HepG2 (cell line): ENCODE measurements around the gene ZCCHC3.

ENCODE experiments used
- ATF7 ChIP-seq, 2 experiments: fragments of 450-650 bp in 1 of 2; sonication (generic) in 1 of 2; formaldehyde crosslinking in 1 of 2; IDR thresholded peaks; 2 replicates each; pipeline versions ENCODE4 v1.4.0 to v1.6.1; 2016 to 2020; ENCODE audit warnings: antibody characterized with exemption in 1 of 2, mild to moderate bottlenecking in 1 of 2, missing genetic modification reagents in 1 of 2
- POLR2A ChIP-seq, 2 experiments: IDR thresholded peaks; 2 replicates each; pipeline ENCODE4 v1.6.1; 2011; ENCODE audit warnings: low read depth in 2 of 2, low read length in 2 of 2, mild to moderate bottlenecking in 1 of 2, moderate library complexity in 1 of 2; ENCODE audit not compliant: insufficient read depth in 1 of 2
- ZNF12 ChIP-seq: sonication (generic); formaldehyde crosslinking; IDR thresholded peaks from 2 replicates; pipeline ENCODE4 v1.5.0; 2020; ENCODE audit warnings: missing genetic modification reagents

- TF ChIP-seq ZNF12 (CRISPR knock-in tag) (no peak), POLR2A (IDR thresholded peaks at IDR 0.05; ENCODE audit: insufficient read depth in 1 of 2, low read depth in 2 of 2, low read length in 2 of 2) (no peak), ATF7 (IDR thresholded peaks at IDR 0.05) (no peak), ATF7 (CRISPR knock-in tag; IDR thresholded peaks at IDR 0.05) (no peak)
Observed at GRCh38 chr20:295804-296203, 1.6 kb upstream of the ZCCHC3 start.
